Heart right ventricle (tissue), 16 donors: Measurements from ENCODE around the gene TECTA. TPM values are rescaled to one million over a fixed set of nuclear protein-coding genes. Genes with fewer than 3 reads are reported as not detected.

Experiments
- ATAC-seq, 8 donors: fragments of 200-7000 bp; cut with Tn5 transposase; one replicate each; pipeline ENCODE4 v1.9.1; 2020; ENCODE audit warnings: mild to moderate bottlenecking in 8 of 8, moderate library complexity in 8 of 8, moderate number of reproducible peaks in 1 of 8
- DNase-seq, 2 donors: peaks; one replicate each; pipeline ENCODE4 v3.0.0-alpha.2; 2020
- H3K27ac ChIP-seq, 10 donors: fragments of 200-600 bp; sonication (generic) in 2 of 10; one replicate each; pipeline versions ENCODE4 v1.5.0 to v1.8.0; 2020 to 2022; ENCODE audit warnings: mild to moderate bottlenecking in 3 of 10
- H3K27me3 ChIP-seq, 7 donors: fragments of 200-600 bp; one replicate each; pipeline ENCODE4 v1.8.0; 2021 to 2022; ENCODE audit warnings: mild to moderate bottlenecking in 2 of 7
- H3K36me3 ChIP-seq, 9 donors: fragments of 200-600 bp; sonication (generic) in 1 of 9; one replicate each; pipeline versions ENCODE4 v1.5.0 to v1.8.0; 2020 to 2022; ENCODE audit warnings: mild to moderate bottlenecking in 2 of 9
- H3K4me1 ChIP-seq, 9 donors: fragments of 200-600 bp; sonication (generic) in 1 of 9; one replicate each; pipeline versions ENCODE4 v1.5.0 to v1.8.0; 2020 to 2022; ENCODE audit warnings: mild to moderate bottlenecking in 4 of 9
- H3K4me3 ChIP-seq, 10 donors: fragments of 200-600 bp; sonication (generic) in 2 of 10; one replicate each; pipeline versions ENCODE4 v1.5.0 to v1.8.0; 2020 to 2022; ENCODE audit warnings: mild to moderate bottlenecking in 7 of 10, moderate library complexity in 2 of 10
- H3K9me3 ChIP-seq, 11 donors: fragments of 200-600 bp in 10 of 11; sonication (generic) in 2 of 11; one replicate each; pipeline versions ENCODE4 v1.5.0 to v1.8.0; 2013 to 2022; ENCODE audit warnings: mild to moderate bottlenecking in 2 of 11, control low read depth in 1 of 11, moderate library complexity in 1 of 11
- WGBS, 2 donors: extraction: QIAGEN DNeasy Blood & Tissue Kit; methylation state at CpG; one replicate each; pipeline ENCODE4 v1.1.7; 2013; ENCODE audit warnings: inconsistent platforms in 1 of 2; 5-methylcytosine and 5-hydroxymethylcytosine counted together
- intact Hi-C, 10 donors: fragments of 100-400 bp; cut with DNase I; formaldehyde crosslinking; loops; one replicate each; pipeline versions ENCODE4 v1.11.1 to v1.14.2; 2022
- polyA plus RNA-seq, 2 donors: library from polyadenylated mRNA; stranded (reverse); fragments of 200-250 nt; gene quantifications; one replicate each; pipeline ENCODE4 v1.2.3, GENCODE V29; 2013
- total RNA-seq, 10 donors: library from RNA; stranded (reverse); fragmentation: NEBNext Ultra II Directional in 3 of 10; extraction: Animal tissue kit (Norgen Biotek cat#: 25700) in 3 of 10; gene quantifications; one replicate each; pipeline versions ENCODE4 v1.2.1 to v1.2.4, GENCODE V29; 2021 to 2023
- TF ChIP-seq, protein P1 (sequence below), 9 donors: fragments of 200-600 bp; sonication (generic) in 2 of 9; IDR thresholded peaks; one replicate each; pipeline versions ENCODE4 v1.5.0 to v1.8.0; 2021 to 2022; ENCODE audit warnings: antibody characterized with exemption in 9 of 9, mild to moderate bottlenecking in 5 of 9, moderate library complexity in 1 of 9
- donor health status: Arrhythmogenic right ventricular cardiomyopathy.
- donor health status: ischemic (EF 13 %, LVEDD 7.1; RV severe dilation, severe dysfunction).
- donor health status: healthy with polysubstance abuse.
- donor health status: DM: no; HTN: yes; CAD: no.
- donor health status: DM: no; HTN: no; CAD: no.
- donor health status: ischemic (EF 25% LVEDD 6.9; RV normal size, moderate dysfunction).
- donor health status: ischemic (EF 25% LVEDD 5.7; RV mildly dilated, moderate dysfunction).
- donor health status: healthy.
- donor health status: DM: yes; HTN: yes; CAD: no.
- donor health status: Ischemic cardiomyopathy.
- donor health status: ischemic (EF 35%, LVEDD 5.7; RV mildly dilated, moderate dysfunction).
- donor health status: nonischemic (EF 11% LVEDD 7.7; RV severe dilation, severe dysfunction).
- donor health status: DM: yes; HTN: yes; CAD: no.
- donor health status: PGD.
- donor health status: ischemic (EF 29% LVEDD 5.4; RV normal size, mild dysfunction).
- donor health status: nonischemic (EF 23%, LVEDD 6.1; RV moderate dilation, normal function).

TECTA gene
- total and polyA plus RNA-seq, 12 donors = 0.38 to 1.9 (median 1.1) TPM

DNA sequence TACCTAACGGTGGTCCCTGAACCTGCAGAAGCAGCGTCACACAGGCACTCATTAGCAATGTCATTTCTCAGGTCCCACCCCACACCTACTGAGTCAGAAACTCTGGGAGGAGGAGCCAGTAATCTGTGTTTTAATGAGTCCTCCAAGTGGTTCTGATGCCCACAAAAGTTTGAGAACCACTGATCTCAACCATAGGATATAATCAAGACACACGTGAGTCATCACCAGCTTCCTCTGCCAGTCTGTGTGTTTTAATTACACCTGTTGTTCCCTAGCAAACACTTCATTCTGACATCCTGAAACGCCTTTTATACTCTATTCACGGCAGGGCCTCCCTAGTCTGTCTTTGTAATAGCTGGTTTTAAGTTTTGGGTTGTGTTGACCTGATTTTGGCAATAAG lies 5.8 kb downstream of the TECTA start:
- peaks cover 0 to 3% (median 0%) of the 10 kb centered on the region in 7 donors for H3K27me3 ChIP-seq
- no peaks in the 10 kb centered on the region for H3K36me3 ChIP-seq
- WGBS, 2 donors = 83 to 93% methylated on average over 5 of the region's 5 CpGs
- H3K27ac ChIP-seq = no peak overlapping the region
- ATAC-seq (no peak), DNase-seq (no peak)
- TF ChIP-seq, protein P1, sequence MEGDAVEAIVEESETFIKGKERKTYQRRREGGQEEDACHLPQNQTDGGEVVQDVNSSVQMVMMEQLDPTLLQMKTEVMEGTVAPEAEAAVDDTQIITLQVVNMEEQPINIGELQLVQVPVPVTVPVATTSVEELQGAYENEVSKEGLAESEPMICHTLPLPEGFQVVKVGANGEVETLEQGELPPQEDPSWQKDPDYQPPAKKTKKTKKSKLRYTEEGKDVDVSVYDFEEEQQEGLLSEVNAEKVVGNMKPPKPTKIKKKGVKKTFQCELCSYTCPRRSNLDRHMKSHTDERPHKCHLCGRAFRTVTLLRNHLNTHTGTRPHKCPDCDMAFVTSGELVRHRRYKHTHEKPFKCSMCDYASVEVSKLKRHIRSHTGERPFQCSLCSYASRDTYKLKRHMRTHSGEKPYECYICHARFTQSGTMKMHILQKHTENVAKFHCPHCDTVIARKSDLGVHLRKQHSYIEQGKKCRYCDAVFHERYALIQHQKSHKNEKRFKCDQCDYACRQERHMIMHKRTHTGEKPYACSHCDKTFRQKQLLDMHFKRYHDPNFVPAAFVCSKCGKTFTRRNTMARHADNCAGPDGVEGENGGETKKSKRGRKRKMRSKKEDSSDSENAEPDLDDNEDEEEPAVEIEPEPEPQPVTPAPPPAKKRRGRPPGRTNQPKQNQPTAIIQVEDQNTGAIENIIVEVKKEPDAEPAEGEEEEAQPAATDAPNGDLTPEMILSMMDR (IDR thresholded peaks at IDR 0.05) = no peak
- H3K4me3 ChIP-seq = no peak overlapping the region
- H3K9me3 ChIP-seq = no peaks in the 10 kb centered on the region
- intact Hi-C loops = loop anchor here in 1 of 10 donors (10.0 kb wide), 1 partner anchor 152 kb away; no protein-coding TSS in a partner anchor
- peaks cover 0 to 30% (median 14%) of the 10 kb centered on the region in 9 donors for H3K4me1 ChIP-seq

DNA sequence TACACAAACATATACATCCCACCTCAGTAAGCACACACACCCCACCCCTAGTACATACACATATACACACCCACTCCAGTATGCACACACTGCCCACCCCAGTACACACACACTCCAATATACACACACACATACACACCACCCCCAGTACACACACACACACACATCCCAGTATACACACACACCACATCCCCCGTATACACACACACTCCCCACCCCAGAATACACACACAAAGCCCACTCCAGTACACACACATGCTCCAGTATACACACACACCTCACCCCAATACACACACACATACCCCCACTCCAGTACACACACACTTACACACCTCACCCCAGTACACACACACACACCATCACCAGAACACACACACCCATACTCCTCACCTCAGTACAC lies 7.4 kb downstream of the TECTA start:
- Histone ChIP-seq H3K27ac (no peak overlapping the region), H3K4me1 (peaks cover 3 to 41% (median 22%) of the 10 kb centered on the region in 9 donors), H3K9me3 (no peaks in the 10 kb centered on the region), H3K36me3 (no peaks in the 10 kb centered on the region), H3K27me3 (peaks cover 0 to 18% (median 0%) of the 10 kb centered on the region in 7 donors), H3K4me3 (no peak overlapping the region)
- 64 to 92% methylated on average over 1 of the region's 1 CpG for WGBS, 2 donors
- DNase-seq = no peak
- TF ChIP-seq, protein P1 (IDR thresholded peaks at IDR 0.05) = no peak
- no peak for ATAC-seq
- intact Hi-C loops = loop anchor here in 1 of 10 donors (10.0 kb wide), 1 partner anchor 154 kb away; no protein-coding TSS in a partner anchor

DNA sequence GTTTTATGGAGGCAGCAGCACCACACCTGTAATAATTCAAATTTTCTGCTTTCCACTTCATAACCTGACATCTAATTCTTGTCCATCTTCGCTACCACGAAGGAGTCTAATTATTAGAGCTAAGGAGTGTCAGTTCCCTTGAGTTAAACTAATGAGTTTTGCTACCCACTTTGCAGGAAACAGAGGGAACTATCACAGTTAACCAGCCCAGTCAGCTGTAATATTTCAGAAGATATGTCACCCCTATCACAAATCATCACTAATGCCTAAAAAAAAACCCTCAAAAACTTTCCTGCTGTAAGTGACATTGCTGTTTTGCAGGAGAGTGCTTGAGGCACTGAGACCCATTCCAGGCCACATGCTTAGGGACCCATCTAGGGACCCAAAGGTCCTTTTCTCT lies 8.4 kb downstream of the TECTA start:
- ATAC-seq = no peak
- no peak overlapping the region for H3K4me3 ChIP-seq
- H3K36me3 ChIP-seq = no peaks in the 10 kb centered on the region
- 78 to 82% methylated on average over 2 of the region's 2 CpGs for whole genome bisulfite sequencing, 2 donors
- peaks cover 0 to 21% (median 0%) of the 10 kb centered on the region in 7 donors for H3K27me3 ChIP-seq
- intact Hi-C loops = loop anchor here in 1 of 10 donors (10.0 kb wide), 1 partner anchor 155 kb away; no protein-coding TSS in a partner anchor
- H3K27ac ChIP-seq = no peak overlapping the region
- TF ChIP-seq, protein P1 (IDR thresholded peaks at IDR 0.05) = no peak
- no peaks in the 10 kb centered on the region for H3K9me3 ChIP-seq
- peaks cover 3 to 35% (median 20%) of the 10 kb centered on the region in 9 donors for H3K4me1 ChIP-seq
- no peak for DNase-seq

DNA sequence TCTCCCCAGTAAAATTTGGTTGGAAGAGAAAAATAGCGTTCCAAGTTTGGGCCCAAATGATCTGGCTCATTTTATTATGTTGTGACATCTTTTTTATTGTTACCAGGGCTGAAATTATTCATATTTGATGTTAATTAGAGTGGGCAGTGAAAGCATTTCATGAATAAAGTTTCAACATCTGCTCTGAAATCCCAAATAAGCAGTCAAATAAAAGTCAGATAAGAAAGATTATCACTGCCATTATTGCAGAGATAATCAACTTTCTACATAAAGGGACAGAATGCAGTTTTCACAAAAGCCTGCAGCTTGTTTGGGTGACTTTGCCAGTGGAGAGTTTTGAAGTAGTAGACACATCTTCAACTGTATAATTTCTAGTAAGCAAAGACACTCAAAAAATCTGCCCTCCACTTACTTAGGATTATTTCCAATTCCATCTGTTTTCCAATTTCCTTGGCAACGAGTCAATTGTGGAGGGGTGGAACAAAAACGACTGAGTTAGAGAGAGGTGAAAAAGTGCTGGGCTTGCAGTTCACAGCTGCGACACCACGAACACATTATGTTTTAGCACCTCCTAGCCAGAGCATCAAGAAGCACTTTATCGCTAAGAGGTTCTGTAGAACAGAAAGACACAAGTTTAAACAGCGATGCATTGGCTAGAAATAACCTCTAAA lies 9.0 kb downstream of the TECTA start:
- DNase-seq (no peak), ATAC-seq (no peak)
- H3K36me3 ChIP-seq = no peaks in the 10 kb centered on the region
- H3K27me3 ChIP-seq = peaks cover 0 to 21% (median 0%) of the 10 kb centered on the region in 7 donors
- WGBS, 2 donors = 66 to 72% methylated on average over 7 of the region's 7 CpGs
- no peaks in the 10 kb centered on the region for H3K9me3 ChIP-seq
- peaks cover 3 to 30% (median 15%) of the 10 kb centered on the region in 9 donors for H3K4me1 ChIP-seq
- intact Hi-C loops = loop anchor here in 9 of 10 donors (5.0 to 10.0 kb wide), 6 partner anchors 155 to 598 kb away; partner anchors contain the start of gene GRIK4 (in 4 of the 9)
- no peak overlapping the region for H3K4me3 ChIP-seq
- H3K27ac ChIP-seq = no peak overlapping the region
- TF ChIP-seq, protein P1 (IDR thresholded peaks at IDR 0.05) = no peak
